Sigmoid colon (tissue), 7 donors: Measurements from ENCODE around the gene CTNNBL1. TPM values are rescaled to one million over a fixed set of nuclear protein-coding genes. Genes with fewer than 3 reads are reported as not detected.

Source experiments
- DNase-seq: peaks from one replicate; pipeline ENCODE4 v3.0.0-alpha.2; 2019
- H3K27ac ChIP-seq, 4 donors: fragments of 200-600 bp; sonication (generic); one replicate each; pipeline ENCODE4 v1.5.1; 2016 to 2019; ENCODE audit warnings: mild to moderate bottlenecking in 1 of 4
- H3K27me3 ChIP-seq, 3 donors: fragments of 200-600 bp; sonication (generic); one replicate each; pipeline ENCODE4 v1.5.1; 2019; ENCODE audit warnings: mild to moderate bottlenecking in 1 of 3
- H3K36me3 ChIP-seq, 4 donors: fragments of 200-600 bp; sonication (generic); one replicate each; pipeline ENCODE4 v1.5.1; 2016 to 2019
- H3K4me1 ChIP-seq, 4 donors: fragments of 200-600 bp; sonication (generic); one replicate each; pipeline ENCODE4 v1.5.1; 2017 to 2019
- H3K4me3 ChIP-seq, 4 donors: fragments of 200-600 bp; sonication (generic); one replicate each; pipeline ENCODE4 v1.5.1; 2017 to 2019; ENCODE audit warnings: mild to moderate bottlenecking in 2 of 4, moderate library complexity in 1 of 4
- H3K9me3 ChIP-seq, 4 donors: fragments of 200-600 bp in 3 of 4; sonication (generic) in 3 of 4; one replicate each; pipeline versions ENCODE4 v1.5.1 to v1.6.1; 2013 to 2019
- EP300 ChIP-seq, 4 donors: sonication (generic); formaldehyde crosslinking; IDR thresholded peaks; one replicate each; pipeline ENCODE4 v1.6.1; 2017; ENCODE audit warnings: antibody characterized with exemption in 4 of 4
- POLR2A ChIP-seq, 2 donors: fragments of 450-650 bp; IDR thresholded peaks; one replicate each; pipeline ENCODE4 v1.6.1; 2016; ENCODE audit warnings: antibody characterized with exemption in 2 of 2, mild to moderate bottlenecking in 2 of 2, moderate library complexity in 2 of 2
- POLR2AphosphoS5 ChIP-seq, 4 donors: sonication (generic); formaldehyde crosslinking; IDR thresholded peaks; one replicate each; pipeline ENCODE4 v1.6.1; 2017; ENCODE audit warnings: antibody characterized with exemption in 4 of 4
- WGBS, 2 donors: extraction: QIAGEN DNeasy Blood & Tissue Kit; methylation state at CpG; one replicate each; pipeline ENCODE4 v1.1.7; 2013; 5-methylcytosine and 5-hydroxymethylcytosine counted together
- intact Hi-C: fragments of 100-400 bp; cut with DNase I; formaldehyde crosslinking; loops from one replicate; pipeline ENCODE4 v1.15.1; 2023
- polyA plus RNA-seq, 3 donors: library from polyadenylated mRNA; stranded (reverse); fragments of 200-250 nt; gene quantifications; one replicate each; pipeline ENCODE4 v1.2.3, GENCODE V29; 2013
- total RNA-seq, 4 donors: library from RNA; depleted of rRNA; stranded (reverse); fragments of >200 nt; gene quantifications; one replicate each; pipeline ENCODE4 v1.1.0, GENCODE V29; 2016
- TF ChIP-seq, protein P1 (sequence below), 4 experiments: fragments of 450-650 bp in 3 of 4; fragments of 200-600 bp in 1 of 4; IDR thresholded peaks; one replicate each; pipeline ENCODE4 v1.5.1; 2016 to 2019; ENCODE audit warnings: antibody characterized with exemption in 4 of 4, mild to moderate bottlenecking in 3 of 4, moderate library complexity in 2 of 4
- donor health status: healthy with polysubstance abuse.
- donor health status: Bipolar disorder and iron deficiency.
- donor health status: healthy.

CTNNBL1 gene
- total and polyA plus RNA-seq, 7 donors = 27.3 to 47.9 (median 34.8) TPM

DNA sequence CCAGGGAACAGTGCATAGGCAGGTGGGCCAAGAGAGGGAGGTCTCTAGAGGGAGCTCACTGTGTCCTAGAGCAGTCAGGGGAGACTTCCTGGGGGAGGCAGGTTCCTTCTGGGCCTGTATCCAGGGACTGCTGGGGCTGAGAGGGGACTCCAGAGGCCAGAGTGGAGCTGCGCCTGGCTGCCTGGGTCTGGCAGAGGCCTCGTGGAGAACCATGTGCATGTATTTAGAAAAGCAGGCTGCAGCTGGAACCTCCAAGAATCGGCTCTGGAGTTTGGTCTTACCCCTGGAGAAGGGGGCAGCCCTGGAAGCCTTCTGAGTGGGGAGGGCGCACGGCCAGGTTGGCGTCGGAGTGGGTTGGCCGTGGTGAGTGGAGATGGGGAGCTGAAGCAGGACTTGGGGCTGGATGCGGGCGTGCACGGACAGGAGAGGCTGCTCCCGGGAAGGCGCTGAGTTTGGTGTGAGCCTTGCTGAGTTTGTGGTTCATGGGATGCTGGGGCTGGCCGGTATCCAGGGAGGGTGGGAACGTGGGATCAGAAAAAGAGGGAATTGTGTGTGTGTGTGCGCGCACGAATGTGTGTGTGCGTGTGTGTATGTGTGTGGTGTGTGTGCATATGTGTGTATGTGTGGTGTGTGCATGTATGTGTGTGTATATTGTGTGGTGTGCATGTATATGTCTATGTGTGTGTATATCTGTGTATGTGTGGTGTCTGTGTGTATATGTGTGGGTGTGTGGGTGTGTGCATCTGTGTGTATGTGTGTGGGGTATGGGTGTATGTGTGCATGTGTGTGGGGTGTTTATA, 219.9 kb downstream of the CTNNBL1 start:
- H3K4me1 ChIP-seq = peaks cover 0 to 32% (median 22%) of the 10 kb centered on the region in 4 donors
- no peaks in the 10 kb centered on the region for H3K9me3 ChIP-seq
- no peak overlapping the region for H3K27ac ChIP-seq
- DNase-seq = no peak
- intact Hi-C loops = no loop called here
- no peaks in the 10 kb centered on the region for H3K36me3 ChIP-seq
- no peak overlapping the region for H3K4me3 ChIP-seq
- H3K27me3 ChIP-seq = peaks cover 0 to 73% (median 10%) of the 10 kb centered on the region in 3 donors
- WGBS, 2 donors = 76 to 77% methylated on average over 19 of the region's 19 CpGs
- TF ChIP-seq EP300 (IDR thresholded peaks at IDR 0.05) (no peak), POLR2A (IDR thresholded peaks at IDR 0.05) (no peak), POLR2AphosphoS5 (IDR thresholded peaks at IDR 0.05) (no peak)
- TF ChIP-seq, protein P1, sequence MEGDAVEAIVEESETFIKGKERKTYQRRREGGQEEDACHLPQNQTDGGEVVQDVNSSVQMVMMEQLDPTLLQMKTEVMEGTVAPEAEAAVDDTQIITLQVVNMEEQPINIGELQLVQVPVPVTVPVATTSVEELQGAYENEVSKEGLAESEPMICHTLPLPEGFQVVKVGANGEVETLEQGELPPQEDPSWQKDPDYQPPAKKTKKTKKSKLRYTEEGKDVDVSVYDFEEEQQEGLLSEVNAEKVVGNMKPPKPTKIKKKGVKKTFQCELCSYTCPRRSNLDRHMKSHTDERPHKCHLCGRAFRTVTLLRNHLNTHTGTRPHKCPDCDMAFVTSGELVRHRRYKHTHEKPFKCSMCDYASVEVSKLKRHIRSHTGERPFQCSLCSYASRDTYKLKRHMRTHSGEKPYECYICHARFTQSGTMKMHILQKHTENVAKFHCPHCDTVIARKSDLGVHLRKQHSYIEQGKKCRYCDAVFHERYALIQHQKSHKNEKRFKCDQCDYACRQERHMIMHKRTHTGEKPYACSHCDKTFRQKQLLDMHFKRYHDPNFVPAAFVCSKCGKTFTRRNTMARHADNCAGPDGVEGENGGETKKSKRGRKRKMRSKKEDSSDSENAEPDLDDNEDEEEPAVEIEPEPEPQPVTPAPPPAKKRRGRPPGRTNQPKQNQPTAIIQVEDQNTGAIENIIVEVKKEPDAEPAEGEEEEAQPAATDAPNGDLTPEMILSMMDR (IDR thresholded peaks at IDR 0.05) = no peak

DNA sequence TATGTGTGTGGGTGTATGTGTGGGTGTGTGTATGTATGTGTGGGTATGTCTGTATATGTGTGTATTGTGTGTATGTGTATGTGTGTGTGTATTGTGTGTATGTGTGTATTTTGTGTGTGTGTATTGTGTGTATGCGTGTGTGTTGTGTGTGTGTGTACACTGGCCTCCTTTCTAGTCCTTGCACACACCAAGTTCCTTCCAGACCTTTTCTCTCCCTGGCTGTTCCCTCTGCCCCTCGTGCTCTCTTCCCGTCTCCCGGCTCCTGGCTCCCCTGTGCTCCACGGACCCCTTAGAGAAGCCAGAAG, 220.5 kb downstream of the CTNNBL1 start:
- Histone ChIP-seq H3K4me3 (peak overlapping the region in 3 of 4 donors; percentile 26 to 36 (median 34)), H3K4me1 (peaks cover 0 to 32% (median 23%) of the 10 kb centered on the region in 4 donors), H3K27ac (peak overlapping the region in 2 of 4 donors; percentile 51 to 55), H3K9me3 (no peaks in the 10 kb centered on the region), H3K27me3 (peaks cover 0 to 73% (median 10%) of the 10 kb centered on the region in 3 donors), H3K36me3 (no peaks in the 10 kb centered on the region)
- no peak for DNase-seq
- TF ChIP-seq POLR2AphosphoS5 (IDR thresholded peaks at IDR 0.05) (no peak), POLR2A (IDR thresholded peaks at IDR 0.05) (no peak), EP300 (IDR thresholded peaks at IDR 0.05) (no peak)
- TF ChIP-seq, protein P1 (IDR thresholded peaks at IDR 0.05) = no peak
- intact Hi-C loops = no loop called here
- 46 to 72% methylated on average over 5 of the region's 5 CpGs for WGBS, 2 donors

DNA sequence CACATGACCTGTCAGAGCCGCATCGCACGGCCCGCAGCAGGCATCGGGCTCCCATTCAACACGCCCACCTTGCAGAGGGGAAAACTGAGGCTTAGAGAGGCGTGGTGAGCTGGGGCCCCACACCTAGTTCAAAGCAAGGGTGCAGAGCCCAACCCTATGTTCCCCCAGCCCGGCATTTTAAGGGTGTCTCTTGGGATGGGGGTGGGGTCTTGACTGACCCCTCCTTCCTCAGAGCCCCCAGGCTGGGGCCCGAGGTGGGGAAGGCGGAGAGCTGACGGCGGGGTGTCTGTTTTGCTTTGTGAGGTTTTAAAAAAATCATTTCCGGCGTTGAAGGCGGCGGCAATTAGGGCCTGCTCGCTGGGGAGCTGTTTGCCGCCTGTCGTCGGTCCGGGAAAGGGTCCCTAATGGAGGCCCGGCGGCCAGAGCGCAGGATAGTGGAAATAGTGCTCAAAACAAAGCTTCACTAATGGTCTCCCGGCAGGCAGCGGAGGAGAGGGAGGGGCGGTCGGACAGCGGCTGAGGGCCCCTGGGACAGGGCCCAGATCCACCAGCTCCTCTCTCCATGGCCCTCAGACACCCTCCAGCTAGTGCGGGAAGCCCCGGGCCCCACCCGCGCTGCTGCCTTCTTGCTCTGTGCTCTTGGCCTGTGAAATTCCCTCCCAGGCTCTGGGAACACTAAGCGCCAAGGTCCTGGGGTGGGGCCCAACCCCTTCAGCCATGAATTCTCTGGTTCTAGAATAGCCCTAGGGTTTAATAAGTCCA, 221.0 kb downstream of the CTNNBL1 start:
- Histone ChIP-seq H3K4me3 (peak overlapping the region in 3 of 4 donors; percentile 26 to 36 (median 34)), H3K27ac (peak overlapping the region; percentile 43 to 59 (median 53)), H3K4me1 (peaks cover 0 to 32% (median 23%) of the 10 kb centered on the region in 4 donors), H3K27me3 (peaks cover 0 to 74% (median 10%) of the 10 kb centered on the region in 3 donors), H3K36me3 (no peaks in the 10 kb centered on the region), H3K9me3 (no peaks in the 10 kb centered on the region)
- 10 to 12% methylated on average over 34 of the region's 34 CpGs for WGBS, 2 donors
- intact Hi-C loops = no loop called here
- TF ChIP-seq POLR2AphosphoS5 (IDR thresholded peaks at IDR 0.05) (peak in 1 of 4 donors; percentile 18), POLR2A (IDR thresholded peaks at IDR 0.05) (no peak)
- DNase-seq = no peak

DNA sequence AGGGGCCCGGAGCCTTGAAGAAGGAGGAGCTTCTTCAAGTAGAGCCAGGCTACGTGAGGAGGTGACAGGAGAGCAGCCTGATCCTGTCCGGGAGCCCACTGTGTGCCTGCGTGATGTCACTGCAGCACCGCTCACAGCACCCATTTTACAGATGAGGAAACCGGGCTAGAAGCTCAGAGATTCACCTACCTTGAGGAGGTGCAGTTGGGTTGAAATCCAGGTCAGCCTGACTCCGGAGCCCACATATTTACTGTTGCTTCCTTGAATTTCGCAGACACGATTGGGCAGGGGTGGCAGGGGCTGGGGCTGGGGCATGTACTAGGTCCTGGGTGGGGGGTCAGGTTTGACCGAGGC, 221.6 kb downstream of the CTNNBL1 start:
- WGBS, 2 donors = 58 to 62% methylated on average over 10 of the region's 10 CpGs
- Histone ChIP-seq H3K27ac (peak overlapping the region; percentile 43 to 59 (median 53)), H3K27me3 (peaks cover 0 to 77% (median 10%) of the 10 kb centered on the region in 3 donors), H3K4me3 (peak overlapping the region in 3 of 4 donors; percentile 26 to 36 (median 34)), H3K36me3 (no peaks in the 10 kb centered on the region), H3K4me1 (peaks cover 0 to 32% (median 23%) of the 10 kb centered on the region in 4 donors), H3K9me3 (no peaks in the 10 kb centered on the region)
- no peak for TF ChIP-seq POLR2AphosphoS5 (IDR thresholded peaks at IDR 0.05)
- no peak for TF ChIP-seq EP300 (IDR thresholded peaks at IDR 0.05)
- TF ChIP-seq, protein P1 (IDR thresholded peaks at IDR 0.05) = no peak
- no peak for TF ChIP-seq POLR2A (IDR thresholded peaks at IDR 0.05)
- DNase-seq = no peak
- intact Hi-C loops = no loop called here
